MG63 (cell line): ENCODE results near the gene ANGPTL5. TPM values are rescaled to one million over a fixed set of nuclear protein-coding genes. Genes with fewer than 3 reads are reported as not detected.
"Not testable (repeated sequence)": the region's sequence is repeated elsewhere in the genome, so short reads cannot be mapped to it uniquely, and the experiment has no call there.

ENCODE experiments used
- DNase-seq: peaks from one replicate; pipeline ENCODE4 v3.0.0-alpha.2; 2020
- H3K27me3 ChIP-seq: fragments of 250-450 bp; sonication (Bioruptor Pico); 2 replicates; pipeline ENCODE4 v1.5.1; 2020; ENCODE audit warnings: mild to moderate bottlenecking, moderate library complexity
- H3K36me3 ChIP-seq: fragments of 250-450 bp; sonication (Bioruptor Pico); 2 replicates; pipeline ENCODE4 v1.5.1; 2020; ENCODE audit warnings: mild to moderate bottlenecking, moderate library complexity
- H3K4me3 ChIP-seq: fragments of 250-450 bp; sonication (Bioruptor Pico); 2 replicates; pipeline ENCODE4 v1.5.1; 2020; ENCODE audit warnings: mild to moderate bottlenecking, moderate library complexity
- H3K9me3 ChIP-seq: fragments of 250-450 bp; sonication (Bioruptor Pico); 2 replicates; pipeline ENCODE4 v1.5.1; 2020; ENCODE audit warnings: mild to moderate bottlenecking, moderate library complexity
- total RNA-seq: library from RNA; depleted of rRNA; stranded (reverse); fragments of >200 nt; shearing (Covaris generic); gene quantifications from 2 replicates; pipeline ENCODE4 v1.2.3, GENCODE V29; 2014; ENCODE audit warnings: low replicate concordance; rRNA removed

Gene ANGPTL5
- total RNA-seq = 0.10 TPM in 1 of 2 replicates, not detected in the other

GRCh38 chr11:101916422-101916821 lies at the start of gene ANGPTL5:
Gene ANGPTL5 (minus strand): TSS chr11:101916522. CDS start chr11:101907909, 8,613 bp downstream.
- H3K4me3 ChIP-seq = peak within 1 kb of the TSS; percentile 89
- H3K9me3 ChIP-seq = no peaks in the 10 kb centered on the region
- H3K36me3 ChIP-seq = no peaks in the 10 kb centered on the region
- no peaks in the 10 kb centered on the region for H3K27me3 ChIP-seq
- DNase-seq = no peak

GRCh38 chr11:101964200-101964599 lies 47.9 kb upstream of the ANGPTL5 start:
- H3K9me3 ChIP-seq, H3K4me3 ChIP-seq, H3K36me3 ChIP-seq, DNase-seq, H3K27me3 ChIP-seq: not testable (repeated sequence)

- Histone ChIP-seq H3K27me3 (no peaks in the 10 kb centered on the region), H3K4me3 (no peak overlapping the region), H3K36me3 (no peaks in the 10 kb centered on the region), H3K9me3 (no peaks in the 10 kb centered on the region)
- DNase-seq = no peak
Measured at GRCh38 chr11:101960231-101960630, 43.9 kb upstream of the ANGPTL5 start.

- H3K27me3 ChIP-seq = no peaks in the 10 kb centered on the region
- no peaks in the 10 kb centered on the region for H3K36me3 ChIP-seq
- no peaks in the 10 kb centered on the region for H3K9me3 ChIP-seq
- H3K4me3 ChIP-seq = no peak overlapping the region
- no peak for DNase-seq
Measured at GRCh38 chr11:101955701-101956100, 39.4 kb upstream of the ANGPTL5 start.

- Histone ChIP-seq H3K27me3 (no peaks in the 10 kb centered on the region), H3K9me3 (no peaks in the 10 kb centered on the region), H3K4me3 (no peak overlapping the region), H3K36me3 (no peaks in the 10 kb centered on the region)
- no peak for DNase-seq
Measured at GRCh38 chr11:101955278-101955677, 39.0 kb upstream of the ANGPTL5 start.

- H3K36me3 ChIP-seq = no peaks in the 10 kb centered on the region
- no peaks in the 10 kb centered on the region for H3K27me3 ChIP-seq
- H3K9me3 ChIP-seq = no peaks in the 10 kb centered on the region
- DNase-seq = no peak
- no peak overlapping the region for H3K4me3 ChIP-seq
Measured at GRCh38 chr11:101949680-101950220, 33.4 kb upstream of the ANGPTL5 start.

GRCh38 chr11:101945448-101945847 lies 29.1 kb upstream of the ANGPTL5 start:
- DNase-seq = no peak
- Histone ChIP-seq H3K9me3 (no peaks in the 10 kb centered on the region), H3K27me3 (no peaks in the 10 kb centered on the region), H3K36me3 (no peaks in the 10 kb centered on the region), H3K4me3 (no peak overlapping the region)

GRCh38 chr11:101944923-101945322 lies 28.6 kb upstream of the ANGPTL5 start:
- H3K27me3 ChIP-seq = no peaks in the 10 kb centered on the region
- no peaks in the 10 kb centered on the region for H3K36me3 ChIP-seq
- no peak for DNase-seq
- no peak overlapping the region for H3K4me3 ChIP-seq
- H3K9me3 ChIP-seq = no peaks in the 10 kb centered on the region

GRCh38 chr11:101940901-101941520 lies 24.7 kb upstream of the ANGPTL5 start:
- Histone ChIP-seq H3K27me3 (no peaks in the 10 kb centered on the region), H3K36me3 (no peaks in the 10 kb centered on the region), H3K4me3 (no peak overlapping the region), H3K9me3 (no peaks in the 10 kb centered on the region)
- DNase-seq = no peak

GRCh38 chr11:101931692-101932091 lies 15.4 kb upstream of the ANGPTL5 start:
- H3K4me3 ChIP-seq = no peak overlapping the region
- H3K36me3 ChIP-seq = no peaks in the 10 kb centered on the region
- no peaks in the 10 kb centered on the region; the same call in 1 of the 2 replicates for H3K9me3 ChIP-seq
- no peaks in the 10 kb centered on the region for H3K27me3 ChIP-seq
- DNase-seq = no peak

- Histone ChIP-seq H3K4me3 (no peak overlapping the region), H3K9me3 (no peaks in the 10 kb centered on the region; the same call in none of the 2 replicates), H3K36me3 (no peaks in the 10 kb centered on the region), H3K27me3 (no peaks in the 10 kb centered on the region)
- DNase-seq = no peak
Measured at GRCh38 chr11:101929294-101929915, 13.1 kb upstream of the ANGPTL5 start.

- Histone ChIP-seq H3K36me3 (no peaks in the 10 kb centered on the region), H3K27me3 (no peaks in the 10 kb centered on the region), H3K9me3 (no peaks in the 10 kb centered on the region; the same call in 1 of the 2 replicates), H3K4me3 (no peak overlapping the region)
- no peak for DNase-seq
Measured at GRCh38 chr11:101923554-101923953, 7.2 kb upstream of the ANGPTL5 start.

GRCh38 chr11:101920992-101921391 lies 4.7 kb upstream of the ANGPTL5 start:
- no peaks in the 10 kb centered on the region for H3K27me3 ChIP-seq
- H3K9me3 ChIP-seq = no peaks in the 10 kb centered on the region; the same call in 1 of the 2 replicates
- no peak overlapping the region for H3K4me3 ChIP-seq
- H3K36me3 ChIP-seq = no peaks in the 10 kb centered on the region
- DNase-seq = no peak

- Histone ChIP-seq H3K36me3 (no peaks in the 10 kb centered on the region), H3K4me3 (no peak overlapping the region), H3K9me3 (no peaks in the 10 kb centered on the region), H3K27me3 (no peaks in the 10 kb centered on the region)
- no peak for DNase-seq
Measured at GRCh38 chr11:101917226-101917625, 904 bp upstream of the ANGPTL5 start.

GRCh38 chr11:101915791-101916291 lies 481 bp downstream of the ANGPTL5 start:
- DNase-seq = no peak
- no peaks in the 10 kb centered on the region for H3K36me3 ChIP-seq
- peak overlapping the region; percentile 89 for H3K4me3 ChIP-seq
- H3K27me3 ChIP-seq = no peaks in the 10 kb centered on the region
- H3K9me3 ChIP-seq = no peaks in the 10 kb centered on the region

- H3K9me3 ChIP-seq = no peaks in the 10 kb centered on the region
- no peaks in the 10 kb centered on the region for H3K27me3 ChIP-seq
- DNase-seq = peak; percentile 91
- H3K4me3 ChIP-seq = peak within 1 kb of the TSS; percentile 89
- H3K36me3 ChIP-seq = no peaks in the 10 kb centered on the region
Measured at GRCh38 chr11:101914738-101915426, 1.4 kb downstream of the ANGPTL5 start, which contains the start of gene CEP126. Gene CEP126 (plus strand): TSS chr11:101915010. CDS start chr11:101915285, 275 bp downstream.

- Histone ChIP-seq H3K27me3 (no peaks in the 10 kb centered on the region), H3K9me3 (no peaks in the 10 kb centered on the region), H3K36me3 (no peaks in the 10 kb centered on the region), H3K4me3 (peak overlapping the region; percentile 89)
- DNase-seq = no peak
Measured at GRCh38 chr11:101914341-101914737, 2.0 kb downstream of the ANGPTL5 start.
